ENCODE measurements around the gene TLL2. TPM values are rescaled to one million over a fixed set of nuclear protein-coding genes. Genes with fewer than 3 reads are reported as not detected.
A peak's percentile ranks its signal among the peaks of the same experiment; 100 is the strongest.

TLL2 gene
- total and polyA plus RNA-seq, 2 of the 4 experiments (the other 2 are of a cell fraction), result under 0.01 to 0.05 TPM

DNA sequence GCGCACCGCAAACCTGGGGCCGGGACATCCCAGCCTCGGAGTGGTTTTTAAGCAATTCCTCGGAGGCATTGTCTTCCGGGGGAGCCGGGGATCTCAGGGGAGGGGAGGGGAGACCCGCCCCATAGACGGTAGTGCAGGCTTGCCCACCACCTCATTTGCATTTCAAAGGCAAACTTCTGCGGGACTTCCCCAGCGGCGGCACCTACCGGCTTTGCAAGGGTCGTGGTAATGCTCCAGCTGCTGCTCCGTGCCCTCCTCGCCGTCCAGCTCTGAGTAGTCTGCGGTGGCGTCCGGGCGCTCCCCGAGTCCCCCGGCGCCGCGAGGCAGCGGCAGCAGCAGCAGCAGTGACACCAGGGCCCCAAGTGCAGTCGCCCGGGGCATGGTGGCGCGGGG lies 425 bp downstream of the TLL2 start:
- TF ChIP-seq MAZ (IDR thresholded peaks at IDR 0.05; ENCODE audit: borderline replicate concordance, low read depth, low read length), result no peak
- TF ChIP-seq CTCF (conservative IDR thresholded peaks at IDR 0.05; ENCODE audit: low read depth, low read length), result no peak
- no peak for TF ChIP-seq RCOR1 (IDR thresholded peaks at IDR 0.05; ENCODE audit: insufficient replicate concordance, low read length)
- no peak for TF ChIP-seq NFE2L2 (IDR thresholded peaks at IDR 0.05; ENCODE audit: low read depth, low read length)
- no peak for TF ChIP-seq CEBPB (IDR thresholded peaks at IDR 0.05; ENCODE audit: low read depth, low read length)
- TF ChIP-seq, protein P1, sequence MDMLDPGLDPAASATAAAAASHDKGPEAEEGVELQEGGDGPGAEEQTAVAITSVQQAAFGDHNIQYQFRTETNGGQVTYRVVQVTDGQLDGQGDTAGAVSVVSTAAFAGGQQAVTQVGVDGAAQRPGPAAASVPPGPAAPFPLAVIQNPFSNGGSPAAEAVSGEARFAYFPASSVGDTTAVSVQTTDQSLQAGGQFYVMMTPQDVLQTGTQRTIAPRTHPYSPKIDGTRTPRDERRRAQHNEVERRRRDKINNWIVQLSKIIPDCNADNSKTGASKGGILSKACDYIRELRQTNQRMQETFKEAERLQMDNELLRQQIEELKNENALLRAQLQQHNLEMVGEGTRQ (IDR thresholded peaks at IDR 0.05; ENCODE audit: low read depth, low read length), result no peak
- TF ChIP-seq RFX5 (IDR thresholded peaks at IDR 0.05; ENCODE audit: low read depth, low read length), result no peak
- TF ChIP-seq MXI1 (IDR thresholded peaks at IDR 0.05; ENCODE audit: borderline replicate concordance, low read depth, low read length), result no peak
- TF ChIP-seq CHD1 (IDR thresholded peaks at IDR 0.05; ENCODE audit: low read depth, low read length), result no peak
- no peak for TF ChIP-seq ELK1 (IDR thresholded peaks at IDR 0.05; ENCODE audit: borderline replicate concordance, low read depth, low read length)
- TF ChIP-seq MAFK (IDR thresholded peaks at IDR 0.05; ENCODE audit: low read depth, low read length), result no peak
- Histone ChIP-seq H3K4ac (ENCODE audit: low read depth, low read length) (no peak overlapping the region), H3K9me1 (ENCODE audit: insufficient read depth, low read length) (peaks cover 8% of the 10 kb centered on the region; the same call in 1 of the 2 replicates), H3K36me3 (ENCODE audit: control insufficient read depth, insufficient read depth, low read length) (peaks cover 2% of the 10 kb centered on the region; the same call in 1 of the 2 replicates), H3K27ac (ENCODE audit: insufficient read depth, low read length) (no peak overlapping the region), H4K5ac (ENCODE audit: low read depth, low read length) (no peak overlapping the region), H3K9me3 (ENCODE audit: control insufficient read depth, insufficient read depth, low read length) (no peaks in the 10 kb centered on the region), H2BK20ac (ENCODE audit: low read depth, low read length) (no peak overlapping the region), H4K20me1 (ENCODE audit: insufficient read depth, low read length) (peaks cover 16% of the 10 kb centered on the region; the same call in 1 of the 2 replicates), H3K27me3 (ENCODE audit: control insufficient read depth, insufficient read depth, low read length) (peaks cover 21% of the 10 kb centered on the region), H2BK120ac (ENCODE audit: low read depth, low read length) (no peak overlapping the region), H3K4me3 (ENCODE audit: insufficient read depth, low read depth, low read length) (peak overlapping the region; percentile 32), H4K8ac (ENCODE audit: low read depth in 2 of 2, low read length in 2 of 2) (no peak overlapping the region), H3K9ac (ENCODE audit: low read depth, low read length) (no peak overlapping the region), H3K18ac (ENCODE audit: low read depth, low read length) (no peak overlapping the region), H3K14ac (replicated peaks; ENCODE audit: low read depth, low read length) (no peak overlapping the region), H4K91ac (ENCODE audit: insufficient read depth, low read depth, low read length) (no peak overlapping the region), H3K4me2 (ENCODE audit: low read depth, low read length) (peak overlapping the region; percentile 90), H3K4me1 (ENCODE audit: control insufficient read depth, insufficient read depth, low read length) (no peaks in the 10 kb centered on the region; the same call in 1 of the 2 replicates), H2BK5ac (ENCODE audit: low read depth, low read length, poor library complexity, severe bottlenecking) (no peak overlapping the region), H3K56ac (ENCODE audit: extremely low read depth, insufficient read depth, low read length) (no peak overlapping the region), H3K79me1 (ENCODE audit: low read depth in 1 of 2, low read length in 2 of 2) (0 out of 4 replicates have a peak, but pooled peaks cover 0 to 6% of the 10 kb centered on the region in 2 experiments), H2BK15ac (ENCODE audit: low read depth, low read length) (no peak overlapping the region), H2AK5ac (ENCODE audit: low read depth, low read length) (no peak overlapping the region), H3K23ac (ENCODE audit: low read depth, low read length) (no peak overlapping the region), H2AFZ (replicated peaks; ENCODE audit: low read length, poor library complexity) (peak overlapping the region; percentile 90), H2AK9ac (replicated peaks; ENCODE audit: low read depth, low read length, poor library complexity) (peak overlapping the region; percentile 35)
- POLR2A ChIA-PET (ENCODE audit: unreplicated experiment), result no interaction called here
- ATAC-seq (ENCODE audit: low read depth) (no peak), DNase-seq (no peak)
- CTCF ChIA-PET, result interaction anchor here (1.1 to 2.2 kb wide), 6 partner anchors 10 to 141 kb away, joined by 3 to 9 read pairs (median 5); no protein-coding TSS in a partner anchor
- dilution Hi-C loops (cut with HindIII; ENCODE audit: low sequenced_read_pairs, unreplicated experiment) (no loop called here), intact Hi-C loops (cut with micrococcal nuclease) (loop anchor here (1.0 to 5.0 kb wide), 4 partner anchors 138 to 319 kb away; partner anchors contain the start of gene LCOR), in situ Hi-C loops (cut with MboI; ENCODE audit: low sequenced_read_pairs) (loop anchor here (10.0 kb wide), 1 partner anchor 118 kb away; no protein-coding TSS in a partner anchor)
- BruUV-seq (replicated peaks), result no TSS peak
- 1% methylated on average over 16 of the region's 31 CpGs; no CpG with 5 or more reads in 1 of the 2 experiments for WGBS, 2 experiments (ENCODE audit: extremely low coverage in 2 of 2, insufficient read length in 1 of 2)
